D721Med (cell line): ENCODE data around the gene ABL2.

ENCODE experiments used
- DNase-seq: peaks from one replicate; pipeline ENCODE4 v3.0.0; 2011; ENCODE audit warnings: low spot score; ENCODE audit not compliant: insufficient read length
- FAIRE-seq: peaks from 2 replicates; lab custom pipeline; 2011; peaks lifted over from hg19 to GRCh38; lab: Jason Lieb, UNC
- CTCF ChIP-seq: IDR thresholded peaks from 2 replicates; pipeline ENCODE4 v1.5.1; 2012; ENCODE audit warnings: mild to moderate bottlenecking, control low read depth; ENCODE audit not compliant: insufficient read depth; ENCODE audit errors: missing control alignments

ABL2 gene

GRCh38 chr1:179066471-179066870 is 163.0 kb downstream of the ABL2 start:
- no peak for TF ChIP-seq CTCF
- DNase-seq (no peak), FAIRE-seq (no peak)

- no peak for DNase-seq
- no peak for FAIRE-seq
- no peak for TF ChIP-seq CTCF
These were observed 167.9 kb downstream of the ABL2 start for GRCh38 chr1:179061360-179062282.

GRCh38 chr1:179058487-179059483 is 170.7 kb downstream of the ABL2 start:
- FAIRE-seq, result peak; percentile 25
- no peak for TF ChIP-seq CTCF
- DNase-seq, result no peak

GRCh38 chr1:179055937-179056336 is 173.5 kb downstream of the ABL2 start:
- no peak for DNase-seq

GRCh38 chr1:179053486-179053885 is 176.0 kb downstream of the ABL2 start:
- FAIRE-seq, result peak; percentile 66
- no peak for TF ChIP-seq CTCF
- DNase-seq, result no peak

More at GRCh38 chr1:179055937-179056336, 173.5 kb downstream of the ABL2 start:
- no peak for TF ChIP-seq CTCF
- peak; percentile 92 for FAIRE-seq

GRCh38 chr1:179052776-179053175 is 176.7 kb downstream of the ABL2 start:
- TF ChIP-seq CTCF, result no peak
- FAIRE-seq (no peak), DNase-seq (no peak)
